Measurements from ENCODE around the gene FRY. TPM values are rescaled to one million over a fixed set of nuclear protein-coding genes. Genes with fewer than 3 reads are reported as not detected.

The FRY gene
- polyA plus RNA-seq, 1 experiment, result 51.4 TPM

DNA sequence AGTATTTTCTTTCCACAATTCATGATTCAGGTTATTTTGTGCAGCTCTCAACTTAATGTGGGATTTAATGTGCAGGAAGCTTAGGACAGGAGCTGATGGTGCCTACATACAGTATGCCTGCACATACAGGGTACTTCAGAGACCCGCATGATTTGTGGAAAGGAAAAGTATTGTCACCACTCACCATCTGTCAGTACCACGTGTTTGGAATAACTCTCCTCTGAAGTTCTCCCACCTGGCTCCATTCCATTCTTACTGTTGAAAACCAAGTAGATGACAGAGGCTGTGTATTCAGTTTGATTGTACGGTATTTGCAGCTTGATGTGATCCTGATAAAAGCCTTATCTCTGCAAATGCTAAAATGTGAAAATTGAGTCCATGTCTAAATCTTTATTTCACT, 197.9 kb downstream of the FRY start:
- ChIA-PET CTCF (interaction anchor here (0.9 to 1.2 kb wide), 2 partner anchors 7 to 18 kb away, joined by 4 read pairs; no protein-coding TSS in a partner anchor), POLR2A (no interaction called here)
- H3K36me3 ChIP-seq (ENCODE audit: control insufficient read depth, insufficient read depth, low read length), result peaks cover 8% of the 10 kb centered on the region
- H3K27me3 ChIP-seq (ENCODE audit: control insufficient read depth, insufficient read depth, low read length), result no peaks in the 10 kb centered on the region
- DNase-seq (ENCODE audit: low read depth), result no peak
- no peak overlapping the region for H3K4me3 ChIP-seq (ENCODE audit: low read depth, low read length)
- TF ChIP-seq, protein P1, sequence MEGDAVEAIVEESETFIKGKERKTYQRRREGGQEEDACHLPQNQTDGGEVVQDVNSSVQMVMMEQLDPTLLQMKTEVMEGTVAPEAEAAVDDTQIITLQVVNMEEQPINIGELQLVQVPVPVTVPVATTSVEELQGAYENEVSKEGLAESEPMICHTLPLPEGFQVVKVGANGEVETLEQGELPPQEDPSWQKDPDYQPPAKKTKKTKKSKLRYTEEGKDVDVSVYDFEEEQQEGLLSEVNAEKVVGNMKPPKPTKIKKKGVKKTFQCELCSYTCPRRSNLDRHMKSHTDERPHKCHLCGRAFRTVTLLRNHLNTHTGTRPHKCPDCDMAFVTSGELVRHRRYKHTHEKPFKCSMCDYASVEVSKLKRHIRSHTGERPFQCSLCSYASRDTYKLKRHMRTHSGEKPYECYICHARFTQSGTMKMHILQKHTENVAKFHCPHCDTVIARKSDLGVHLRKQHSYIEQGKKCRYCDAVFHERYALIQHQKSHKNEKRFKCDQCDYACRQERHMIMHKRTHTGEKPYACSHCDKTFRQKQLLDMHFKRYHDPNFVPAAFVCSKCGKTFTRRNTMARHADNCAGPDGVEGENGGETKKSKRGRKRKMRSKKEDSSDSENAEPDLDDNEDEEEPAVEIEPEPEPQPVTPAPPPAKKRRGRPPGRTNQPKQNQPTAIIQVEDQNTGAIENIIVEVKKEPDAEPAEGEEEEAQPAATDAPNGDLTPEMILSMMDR (IDR thresholded peaks at IDR 0.05; ENCODE audit: insufficient read depth, low read depth, low read length), result no peak

DNA sequence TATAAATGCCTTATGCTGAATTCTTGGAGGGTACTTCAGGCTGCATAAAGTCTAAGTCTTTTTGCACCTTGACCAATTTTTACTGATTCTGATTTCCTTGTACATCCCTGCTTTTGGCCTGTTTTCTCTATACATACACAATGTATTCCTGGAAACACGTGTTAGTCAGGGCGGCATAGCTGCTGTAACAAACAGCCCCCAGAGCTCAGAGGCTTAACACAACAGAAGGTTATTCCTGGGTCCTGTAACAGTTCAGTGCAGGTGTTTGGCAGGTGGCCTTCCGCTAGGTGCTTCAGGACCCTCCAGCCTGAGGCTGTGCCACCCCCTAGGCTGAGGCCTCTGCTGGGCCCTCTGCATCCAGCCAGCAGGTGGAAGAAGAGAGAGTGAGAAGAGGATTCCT, 200.7 kb downstream of the FRY start:
- Histone ChIP-seq H3K4me3 (ENCODE audit: low read depth, low read length) (no peak overlapping the region), H3K27me3 (ENCODE audit: control insufficient read depth, insufficient read depth, low read length) (no peaks in the 10 kb centered on the region), H3K36me3 (ENCODE audit: control insufficient read depth, insufficient read depth, low read length) (peaks cover 20% of the 10 kb centered on the region)
- POLR2A ChIA-PET, result no interaction called here
- CTCF ChIA-PET, result interaction anchor here (2.1 kb wide), 1 partner anchor 14 kb away, joined by 10 read pairs; no protein-coding TSS in a partner anchor
- DNase-seq (ENCODE audit: low read depth), result no peak
- TF ChIP-seq, protein P1 (IDR thresholded peaks at IDR 0.05; ENCODE audit: insufficient read depth, low read depth, low read length), result no peak

DNA sequence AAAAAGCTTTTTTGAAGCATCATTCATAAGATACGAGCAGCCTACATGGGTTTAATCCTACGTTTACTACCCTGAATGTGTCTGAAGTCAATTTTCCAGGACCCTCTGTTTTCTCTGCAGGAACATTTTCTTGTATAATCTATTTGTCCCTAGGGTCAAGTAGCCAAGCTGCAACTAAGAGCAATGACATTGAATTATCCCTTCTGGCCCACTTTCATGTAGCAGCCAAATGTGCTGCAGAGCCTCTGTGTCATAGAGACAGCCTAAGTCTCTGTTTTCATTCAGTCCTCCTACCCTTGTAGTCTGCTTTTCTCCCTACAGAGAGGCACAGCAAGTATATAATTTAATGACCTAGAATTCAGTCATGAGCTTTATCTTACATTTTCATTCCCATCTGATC, 201.5 kb downstream of the FRY start:
- ChIA-PET POLR2A (no interaction called here), CTCF (interaction anchor here (1.9 kb wide), 1 partner anchor 14 kb away, joined by 8 read pairs; no protein-coding TSS in a partner anchor)
- DNase-seq (ENCODE audit: low read depth), result no peak
- peaks cover 25% of the 10 kb centered on the region for H3K36me3 ChIP-seq (ENCODE audit: control insufficient read depth, insufficient read depth, low read length)
- H3K4me3 ChIP-seq (ENCODE audit: low read depth, low read length), result no peak overlapping the region
- H3K27me3 ChIP-seq (ENCODE audit: control insufficient read depth, insufficient read depth, low read length), result no peaks in the 10 kb centered on the region
- TF ChIP-seq, protein P1 (IDR thresholded peaks at IDR 0.05; ENCODE audit: insufficient read depth, low read depth, low read length), result no peak

DNA sequence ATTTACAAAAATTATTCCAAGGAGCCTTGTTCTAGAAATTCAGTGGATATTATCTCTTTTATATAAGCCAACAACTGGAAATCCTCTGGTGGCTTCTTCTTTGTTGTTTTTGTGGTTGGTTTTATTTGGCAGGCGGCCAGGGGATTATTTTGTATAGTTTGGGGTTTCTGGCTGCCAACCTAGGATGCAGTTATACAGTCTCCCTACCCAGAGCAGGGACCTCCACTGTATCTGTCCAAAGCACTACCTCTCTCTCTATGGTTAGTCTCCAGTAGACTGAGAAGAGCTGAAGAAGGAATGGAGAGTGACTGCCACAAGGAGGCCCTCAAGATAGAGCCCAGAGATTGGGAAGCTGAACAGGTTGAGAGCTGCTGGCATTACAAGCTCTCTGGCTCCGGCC, 203.3 kb downstream of the FRY start:
- ChIA-PET POLR2A (interaction anchor here (0.6 kb wide), 1 partner anchor 44 kb away, joined by 3 read pairs; no protein-coding TSS in a partner anchor), CTCF (interaction anchor here (0.8 to 1.2 kb wide), 2 partner anchors 12 to 32 kb away, joined by 3 to 4 read pairs; no protein-coding TSS in a partner anchor)
- H3K36me3 ChIP-seq (ENCODE audit: control insufficient read depth, insufficient read depth, low read length), result peaks cover 22% of the 10 kb centered on the region
- H3K27me3 ChIP-seq (ENCODE audit: control insufficient read depth, insufficient read depth, low read length), result no peaks in the 10 kb centered on the region
- TF ChIP-seq, protein P1 (IDR thresholded peaks at IDR 0.05; ENCODE audit: insufficient read depth, low read depth, low read length), result no peak
- no peak for DNase-seq (ENCODE audit: low read depth)
- no peak overlapping the region for H3K4me3 ChIP-seq (ENCODE audit: low read depth, low read length)

DNA sequence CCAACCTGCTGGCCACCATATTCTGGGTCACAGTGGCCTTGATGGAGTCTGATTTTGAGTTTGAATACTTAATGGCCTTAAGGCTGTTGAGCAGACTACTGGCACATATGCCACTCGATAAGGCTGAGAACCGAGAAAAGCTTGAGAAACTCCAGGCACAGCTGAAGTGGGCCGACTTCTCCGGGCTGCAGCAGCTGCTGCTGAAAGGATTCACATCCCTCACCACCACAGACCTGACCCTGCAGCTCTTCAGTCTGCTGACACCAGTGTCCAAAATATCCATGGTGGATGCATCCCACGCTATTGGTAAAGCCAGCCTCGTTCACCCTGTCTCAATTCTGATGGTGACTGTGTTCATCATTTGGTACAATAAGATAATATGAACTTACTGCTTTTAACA, 206.1 kb downstream of the FRY start:
- CTCF ChIA-PET, result interaction anchor here (1.5 to 3.1 kb wide), 2 partner anchors 9 kb away, joined by 4 to 22 read pairs; no protein-coding TSS in a partner anchor
- no peak for DNase-seq (ENCODE audit: low read depth)
- TF ChIP-seq, protein P1 (IDR thresholded peaks at IDR 0.05; ENCODE audit: insufficient read depth, low read depth, low read length), result no peak
- peaks cover 25% of the 10 kb centered on the region for H3K36me3 ChIP-seq (ENCODE audit: control insufficient read depth, insufficient read depth, low read length)
- POLR2A ChIA-PET, result no interaction called here
- H3K4me3 ChIP-seq (ENCODE audit: low read depth, low read length), result no peak overlapping the region
- H3K27me3 ChIP-seq (ENCODE audit: control insufficient read depth, insufficient read depth, low read length), result no peaks in the 10 kb centered on the region

All from BJ (cell line).